Measurements from ENCODE around the gene RANBP9. TPM values are rescaled to one million over a fixed set of nuclear protein-coding genes. Genes with fewer than 3 reads are reported as not detected.
A peak's percentile ranks its signal among the peaks of the same experiment; 100 is the strongest.

The RANBP9 gene
- total RNA-seq (2016; rRNA removed; fragmentation: Illumina TruSeq; extraction: Trizol) = 30.6 and 40.8 TPM in 2 replicates
- total RNA-seq (2016; cell fraction: cytosol; rRNA removed; fragmentation: Illumina TruSeq; extraction: Trizol; ENCODE audit: low read depth) = 49.4 and 57.5 TPM in 2 replicates
- total RNA-seq (2016; cell fraction: insoluble cytoplasmic fraction; rRNA removed; fragmentation: Illumina TruSeq; extraction: Trizol) = 29.2 and 36.4 TPM in 2 replicates
- 51.1 and 60.2 TPM in 2 replicates for total RNA-seq (2016; cell fraction: membrane; rRNA removed; fragmentation: Illumina TruSeq; extraction: Trizol)
- total RNA-seq (2016; cell fraction: nucleus; rRNA removed; fragmentation: Illumina TruSeq; extraction: Trizol) = 28.5 and 30.5 TPM in 2 replicates
- polyA plus RNA-seq (2011; rRNA removed) = 22.4 and 26.6 TPM in 2 replicates
- 14.8 and 16.2 TPM in 2 replicates for polyA plus RNA-seq (2011; cell fraction: cytosol; rRNA removed)
- 22.9 TPM in 2 replicates for polyA plus RNA-seq (2011; cell fraction: nucleus; rRNA removed)
- polyA plus RNA-seq (2012) = 32.6 and 36.1 TPM in 2 replicates
- polyA plus RNA-seq (2016; cell fraction: cytosol; fragmentation: Illumina TruSeq; extraction: Trizol; ENCODE audit: low read depth) = 8.1 and 8.7 TPM in 2 replicates
- 43.1 and 50.7 TPM in 2 replicates for polyA plus RNA-seq (2016; cell fraction: insoluble cytoplasmic fraction; fragmentation: Illumina TruSeq; extraction: Trizol; ENCODE audit: low read depth)
- 23.5 and 24.1 TPM in 2 replicates for polyA plus RNA-seq (2016; cell fraction: membrane; fragmentation: Illumina TruSeq; extraction: Trizol; ENCODE audit: low read depth)
- polyA plus RNA-seq (2016; cell fraction: nucleus; fragmentation: Illumina TruSeq; extraction: Trizol; ENCODE audit: insufficient read depth, low read depth) = 49.1 and 54.5 TPM in 2 replicates
- polyA minus RNA-seq (2011; rRNA and poly(A)+ RNA removed; ENCODE audit: low replicate concordance) = 9.6 and 10.2 TPM in 2 replicates
- 26.9 and 31.1 TPM in 2 replicates for polyA minus RNA-seq (2011; cell fraction: cytosol; rRNA and poly(A)+ RNA removed)
- 31.8 and 37.2 TPM in 2 replicates for polyA minus RNA-seq (2011; cell fraction: nucleus; rRNA and poly(A)+ RNA removed)
- Bru-seq, nascent RNA = percentile 94 among the genes with signal in this experiment
- percentile 90 among the genes with signal in this experiment for BruChase-seq, experiment 1, labeled RNA remaining after a 6-hour chase
- BruChase-seq, experiment 2, labeled RNA remaining after a 2-hour chase = percentile 92 among the genes with signal in this experiment
- long read RNA-seq, experiment 1, partial matches to known transcripts = 1 of 10 reads
- long read RNA-seq, experiment 1, other reads (novel, unspliced or antisense) = 7 of 10 reads
- long read RNA-seq, experiment 2, transcript RANBP9-201 (14 exons, 3,113 nt) = major isoform, 5 of 44 reads
- long read RNA-seq, experiment 2, partial matches to known transcripts = 10 of 44 reads
- long read RNA-seq, experiment 2, other reads (novel, unspliced or antisense) = 28 of 44 reads

GRCh38 chr6:13711733-13712598 is at the start of gene RANBP9:
Gene RANBP9 (minus strand): TSS chr6:13711835. CDS start chr6:13711505, 330 bp downstream.
- H3K9ac ChIP-seq (ENCODE audit: insufficient read depth, low read depth, low read length) = peak within 1 kb of the TSS; percentile 90
- no peaks in the 10 kb centered on the region for H3K36me3 ChIP-seq (replicated peaks in 1 of 2; ENCODE audit: control insufficient read depth in 1 of 2, insufficient read depth in 2 of 2, low read length in 2 of 2)
- in situ Hi-C loops (cut with HindIII; ENCODE audit: extremely low pct_ligation_motif_present, low pct_unique_long_range_greater_than_20kb) = no loop called here
- H3K79me2 ChIP-seq (ENCODE audit: insufficient read depth, low read length) = peaks cover 40% of the 10 kb centered on the region
- H3K27ac ChIP-seq (ENCODE audit: extremely low read length, insufficient read depth, low read length) = peak within 1 kb of the TSS; percentile 93
- peak within 1 kb of the TSS; percentile 34 for H2AFZ ChIP-seq (ENCODE audit: low read length)
- peaks cover 49% of the 10 kb centered on the region for H3K4me1 ChIP-seq (ENCODE audit: insufficient read depth, low read length)
- DNase-seq (ENCODE audit: low spot score) (peak; percentile 84), ATAC-seq (peak; percentile 88), FAIRE-seq (no peak)
- CTCF ChIA-PET (ENCODE audit: low intra/inter-chr PET ratio, low total read pairs) = no interaction called here
- BruUV-seq (replicated peaks) = no TSS peak
- H4K20me1 ChIP-seq (ENCODE audit: insufficient read depth, low read length) = peaks cover 17% of the 10 kb centered on the region
- under 1% methylated on average over 37 of the region's 102 CpGs for WGBS (ENCODE audit: low lambda C conversion rate)
- H3K9me3 ChIP-seq (ENCODE audit: low read length) = no peaks in the 10 kb centered on the region
- H3K4me2 ChIP-seq (ENCODE audit: low read depth, low read length) = peak within 1 kb of the TSS; percentile 96
- no peaks in the 10 kb centered on the region; a peak in 1 of 5 replicates for H3K27me3 ChIP-seq (ENCODE audit: control insufficient read depth in 1 of 2, insufficient read depth in 2 of 2, low read length in 2 of 2)
- intact Hi-C loops (cut with micrococcal nuclease; ENCODE audit: unreplicated experiment) = loop anchor here (5.0 kb wide), 2 partner anchors 95 to 100 kb away; partner anchors contain the start of genes MCUR1 and NOL7
- H3K4me3 ChIP-seq (replicated peaks in 1 of 3; ENCODE audit: insufficient read depth in 1 of 3, low read depth in 2 of 3, low read length in 3 of 3) = peak within 1 kb of the TSS; percentile 92 to 97 (median 95)
- POLR2A ChIA-PET = interaction anchor here (0.6 to 3.0 kb wide), 12 partner anchors 11 to 384 kb away, joined by 3 to 24 read pairs (median 8); partner anchors contain the start of genes MCUR1, NOL7, SIRT5 and TBC1D7
- TF ChIP-seq ZFP82 (CRISPR knock-in tag; IDR thresholded peaks at IDR 0.05; ENCODE audit: borderline replicate concordance) (no peak), BRF2 (CRISPR knock-in tag; IDR thresholded peaks at IDR 0.05) (no peak), NFATC3 (CRISPR knock-in tag; IDR thresholded peaks at IDR 0.05) (no peak), RXRA (CRISPR knock-in tag; IDR thresholded peaks at IDR 0.05) (peak; percentile 72), NFKB2 (CRISPR knock-in tag; IDR thresholded peaks at IDR 0.05; ENCODE audit: borderline replicate concordance) (peak; percentile 91; the same call in 1 of the 2 replicates), MXD3 (CRISPR knock-in tag; IDR thresholded peaks at IDR 0.05) (peak; percentile 95), ZSCAN20 (CRISPR knock-in tag; IDR thresholded peaks at IDR 0.05; ENCODE audit: borderline replicate concordance) (peak; percentile 83; the same call in 1 of the 2 replicates), CREBL2 (CRISPR knock-in tag; IDR thresholded peaks at IDR 0.05; ENCODE audit: borderline replicate concordance) (no peak), ZNF576 (CRISPR knock-in tag; IDR thresholded peaks at IDR 0.05) (no peak), NCOR1 (IDR thresholded peaks at IDR 0.05; ENCODE audit: borderline replicate concordance, low read length) (peak; percentile 43; the same call in 1 of the 2 replicates), ZC3H13 (CRISPR knock-in tag; IDR thresholded peaks at IDR 0.05) (no peak; the same call in 1 of the 2 replicates), CREM (IDR thresholded peaks at IDR 0.05) (no peak), CREM (CRISPR knock-in tag; IDR thresholded peaks at IDR 0.05) (no peak), RARA (CRISPR knock-in tag; IDR thresholded peaks at IDR 0.05) (peak; percentile 48), TBX3 (IDR thresholded peaks at IDR 0.05; ENCODE audit: borderline replicate concordance) (peak; percentile 68; the same call in 1 of the 2 replicates), SAP130 (CRISPR knock-in tag; IDR thresholded peaks at IDR 0.05; ENCODE audit: low read depth) (peak; percentile 73)
